Measurements from ENCODE around the gene LMBR1.
"Not testable (repeated sequence)": the region's sequence is repeated elsewhere in the genome, so short reads cannot be mapped to it uniquely, and the experiment has no call there.

LMBR1 gene

GRCh38 chr7:156903232-156903909 lies 10.4 kb upstream of the LMBR1 start:
- DNase-seq = no peak

DNA sequence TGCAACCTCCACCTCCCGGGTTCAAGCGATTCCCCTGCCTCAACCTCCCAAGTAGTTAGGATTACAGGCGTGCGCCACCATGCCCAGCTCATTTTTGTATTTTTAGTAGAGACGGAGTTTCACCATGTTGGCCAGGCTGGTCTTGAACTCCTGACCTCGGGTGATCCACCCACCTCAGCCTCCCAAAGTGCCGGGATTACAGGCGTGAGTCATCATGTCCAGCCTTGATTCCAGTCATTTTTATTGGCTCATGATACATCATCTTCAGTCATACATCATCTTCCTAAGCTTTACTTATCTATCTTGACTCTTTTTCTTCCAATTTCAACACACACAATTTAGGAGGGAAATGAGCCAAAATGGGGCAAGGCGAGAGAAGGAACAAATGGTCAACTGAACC lies 7.1 kb upstream of the LMBR1 start:
- DNase-seq = not testable (repeated sequence)

DNA sequence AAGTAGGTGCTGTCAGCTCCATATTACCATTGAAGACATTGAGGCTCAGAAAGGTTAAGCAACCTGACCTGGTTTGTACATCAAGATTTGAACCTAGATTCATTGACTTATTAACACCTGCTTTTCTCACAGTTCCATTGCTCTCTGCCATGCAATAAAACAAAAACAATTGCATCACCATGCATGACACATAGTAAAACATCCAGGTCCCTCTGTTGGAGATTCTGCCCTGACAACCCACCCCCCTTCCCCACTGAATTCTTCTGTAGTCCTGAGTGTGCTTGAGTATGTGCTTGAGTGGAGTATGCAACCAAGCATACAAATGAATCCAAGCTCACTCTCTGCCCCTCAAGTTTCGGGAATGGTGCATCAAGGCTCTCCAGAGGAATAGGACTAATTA lies 6.0 kb upstream of the LMBR1 start:
- no peak for DNase-seq

DNA sequence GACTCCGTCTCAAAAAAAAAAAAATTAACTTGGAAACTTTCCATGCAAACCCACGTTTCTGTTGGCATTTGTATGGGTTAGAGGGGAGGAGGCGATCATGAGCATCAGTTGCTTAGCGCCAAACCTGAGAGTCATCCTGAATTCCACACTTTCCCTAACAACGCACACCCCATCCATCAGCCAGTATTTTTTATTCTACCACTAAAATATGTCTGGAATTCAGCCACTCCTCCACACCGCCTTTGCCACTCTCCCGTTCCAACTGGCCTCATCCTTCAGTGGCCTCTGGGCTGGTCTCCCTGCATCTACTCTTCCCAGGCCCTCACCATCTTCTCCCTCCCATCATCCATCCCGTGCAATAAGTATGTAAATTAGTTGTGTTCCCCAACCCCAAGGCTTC lies 4.7 kb upstream of the LMBR1 start:
- DNase-seq = no peak

GRCh38 chr7:156896388-156897022 lies 3.5 kb upstream of the LMBR1 start:
- no peak for DNase-seq

DNA sequence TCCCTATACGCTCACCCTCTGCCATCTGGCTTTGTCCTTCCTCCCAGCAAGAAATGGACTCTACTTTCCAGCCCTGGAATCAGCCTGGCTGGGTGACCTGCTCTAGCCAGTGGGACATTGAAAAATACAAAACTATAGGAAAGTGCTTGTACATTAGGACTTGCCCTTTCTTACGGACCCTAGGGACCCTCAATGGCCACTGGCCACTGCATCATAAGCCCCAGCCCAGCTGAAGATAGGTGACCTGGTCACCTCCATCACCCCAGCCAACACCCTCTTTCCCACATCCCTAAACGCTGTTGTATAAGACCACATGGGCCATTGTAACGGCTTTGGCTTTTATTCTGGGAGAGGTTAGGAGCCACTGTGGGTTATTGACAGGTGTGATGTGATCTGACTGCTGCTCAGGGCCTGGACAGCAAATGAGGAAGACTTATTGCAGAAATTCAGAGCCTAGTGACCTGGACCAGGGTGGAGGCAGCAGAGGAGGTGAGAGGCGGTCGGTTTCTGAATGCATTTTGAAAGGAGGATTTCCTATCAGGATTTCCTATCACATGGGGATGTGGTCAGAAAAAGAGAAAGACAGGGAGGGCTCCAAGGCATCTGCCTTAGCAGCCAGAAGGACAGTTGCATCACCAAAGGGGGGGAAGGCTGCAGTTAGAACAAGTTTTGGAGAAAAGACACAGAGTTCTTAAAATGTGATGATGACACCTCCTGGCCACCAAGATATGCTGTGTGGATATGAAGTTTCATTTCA lies 2.2 kb upstream of the LMBR1 start:
- no peak for DNase-seq

DNA sequence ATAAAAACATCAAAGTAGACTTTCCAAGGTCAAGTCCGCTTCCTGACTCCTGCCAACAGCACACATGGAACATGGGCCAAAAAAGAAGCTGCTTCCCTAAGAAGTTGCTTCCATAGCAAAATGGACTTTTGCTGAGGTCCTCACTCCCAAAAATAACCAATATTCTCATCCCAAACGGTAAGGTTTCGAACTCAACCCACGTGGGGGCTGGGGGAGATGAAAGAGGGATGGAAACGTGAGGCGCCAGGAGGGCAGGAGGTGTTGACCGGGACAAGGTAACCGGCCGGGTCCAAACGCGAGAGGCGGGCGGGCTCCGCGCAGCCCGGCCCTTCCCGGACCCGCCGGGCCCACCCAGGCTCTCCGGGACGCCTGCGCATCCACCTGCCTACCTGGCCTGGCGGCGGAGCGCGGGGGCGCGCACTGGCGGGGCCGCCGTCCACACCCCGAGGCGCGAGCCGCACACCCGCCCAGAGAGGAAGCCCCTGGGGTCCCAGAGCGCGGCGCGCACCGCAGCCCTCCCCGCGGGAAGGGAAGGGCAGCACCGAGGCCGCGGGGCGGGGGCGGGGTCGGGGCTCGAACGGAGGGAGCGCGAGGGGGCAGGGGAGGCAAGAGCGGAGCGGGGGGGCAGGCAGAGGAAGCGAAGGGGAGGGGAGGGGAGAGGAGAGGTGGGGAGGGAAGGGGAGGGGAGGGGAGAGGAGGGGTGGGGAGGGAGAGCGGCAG lies 742 bp downstream of the LMBR1 start:
- no peak for DNase-seq

GRCh38 chr7:156889746-156890145 lies 3.2 kb downstream of the LMBR1 start:
- no peak for DNase-seq

DNA sequence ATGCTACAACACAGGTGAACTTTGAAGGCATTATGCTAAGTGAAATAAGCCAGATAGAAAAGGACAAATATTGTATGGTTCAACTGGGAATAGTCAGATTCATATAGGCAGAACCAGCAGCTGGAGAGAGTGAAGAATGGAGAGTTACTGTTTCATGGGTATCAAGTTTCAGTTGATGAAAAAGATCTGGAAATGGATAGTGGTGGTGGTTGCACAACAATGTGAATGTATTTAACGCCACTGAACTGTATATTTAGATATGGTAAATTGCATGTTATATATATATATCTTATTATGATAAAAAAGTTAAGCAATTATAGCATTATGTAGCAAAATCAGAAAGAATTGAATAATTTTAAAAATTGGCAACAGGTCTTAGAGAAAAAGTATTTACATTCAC lies 3.9 kb downstream of the LMBR1 start:
- no peak for DNase-seq

GRCh38 chr7:156886020-156886795 lies 6.8 kb downstream of the LMBR1 start:
- DNase-seq = no peak

DNA sequence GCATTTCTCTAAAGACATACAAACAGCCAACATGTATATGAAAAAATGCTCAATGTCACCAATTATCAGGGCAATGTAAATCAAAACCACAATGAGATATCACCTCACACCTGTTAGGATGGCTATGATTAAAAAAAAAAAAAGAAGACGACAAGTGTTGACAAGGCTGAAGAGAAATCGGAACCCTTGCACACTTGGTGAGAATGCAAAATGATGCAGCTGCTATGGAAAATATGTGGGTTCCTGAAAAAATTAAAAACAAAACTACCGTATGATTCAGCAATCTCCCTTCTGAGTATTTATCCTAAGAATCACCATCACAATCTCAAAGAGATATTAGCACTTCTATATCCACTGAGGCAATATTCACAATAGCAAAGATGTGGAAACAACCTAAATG lies 11.3 kb downstream of the LMBR1 start:
- DNase-seq = no peak

DNA sequence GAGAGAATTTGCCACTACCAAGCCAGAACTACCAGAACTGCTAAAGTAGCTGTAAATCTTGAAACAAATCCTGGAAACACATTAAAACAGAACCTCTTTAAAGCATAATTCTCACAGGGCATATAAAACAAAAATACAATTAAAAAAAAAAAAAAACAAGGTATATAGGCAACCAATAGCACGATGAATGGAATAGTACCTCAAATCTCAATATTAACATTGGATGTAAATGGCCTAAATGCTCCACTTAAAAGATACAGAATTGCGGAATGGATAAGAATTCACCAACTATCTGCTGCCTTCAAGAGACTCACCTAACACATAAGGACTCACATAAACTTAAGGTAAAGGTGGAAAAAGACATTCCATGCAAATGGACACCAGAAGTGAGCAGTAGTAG lies 17.2 kb downstream of the LMBR1 start:
- no peak for DNase-seq

GRCh38 chr7:156868363-156868762 lies 24.6 kb downstream of the LMBR1 start:
- not testable (repeated sequence) for DNase-seq

GRCh38 chr7:156865493-156865892 lies 27.5 kb downstream of the LMBR1 start:
- DNase-seq = no peak

- DNase-seq = not testable (repeated sequence)
Observed at GRCh38 chr7:156862022-156862421, 31.0 kb downstream of the LMBR1 start.

- DNase-seq = no peak
Observed at GRCh38 chr7:156861212-156861611, 31.8 kb downstream of the LMBR1 start.

DNA sequence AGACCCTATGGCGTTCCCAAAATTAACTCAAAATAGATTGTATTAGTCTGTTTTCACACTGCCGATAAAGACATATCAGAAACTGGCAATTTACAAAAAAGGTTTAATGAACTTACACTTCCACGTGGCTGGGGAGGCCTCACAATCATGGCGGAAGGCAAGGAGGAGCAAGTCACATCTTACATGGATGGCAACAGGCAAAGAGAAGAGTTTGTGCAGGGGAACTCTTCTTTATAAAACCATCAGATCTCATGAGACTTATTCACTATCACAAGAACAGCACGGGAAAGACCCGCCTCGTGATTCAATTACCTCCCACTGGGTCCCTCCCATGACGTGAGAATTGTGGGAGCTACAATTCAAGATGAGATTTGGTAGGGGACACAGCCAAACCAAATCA lies 32.9 kb downstream of the LMBR1 start:
- DNase-seq = not testable (repeated sequence)

DNA sequence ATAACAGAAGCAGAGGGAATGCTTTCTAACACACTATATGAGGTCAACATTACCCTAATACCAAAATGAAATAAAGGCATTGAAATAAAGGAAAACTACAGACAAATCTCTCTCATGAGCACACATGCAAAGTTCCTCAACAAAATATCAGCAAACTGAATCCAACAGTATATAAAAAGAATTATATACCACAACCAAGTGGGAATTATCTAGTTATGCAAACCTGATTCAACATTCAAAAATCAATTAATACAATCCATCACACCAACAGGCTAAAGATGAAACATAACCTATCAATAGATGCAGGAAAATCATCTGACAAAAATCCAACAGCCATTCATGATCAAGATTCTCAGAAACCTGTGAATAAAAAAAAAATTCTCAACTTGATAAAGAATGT lies 34.5 kb downstream of the LMBR1 start:
- no peak for DNase-seq

DNA sequence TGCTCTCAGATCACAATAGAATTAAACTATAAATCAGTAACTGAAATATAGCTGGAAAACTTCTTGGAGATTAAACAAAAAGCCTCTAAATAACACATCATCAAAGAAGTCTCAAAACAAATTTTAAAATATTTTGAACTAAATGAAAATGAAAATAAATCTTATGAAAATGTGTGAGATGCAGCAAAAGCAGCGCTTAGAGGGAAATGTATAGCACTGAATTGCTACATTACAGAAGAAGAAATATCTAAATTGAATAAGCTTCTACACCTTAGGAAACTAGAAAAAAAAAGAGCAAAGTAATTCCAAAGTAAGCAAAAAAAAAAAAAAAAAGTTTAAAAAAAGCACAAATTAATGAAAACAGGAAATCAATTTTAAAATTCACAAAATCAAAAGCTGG lies 35.2 kb downstream of the LMBR1 start:
- no peak for DNase-seq

DNA sequence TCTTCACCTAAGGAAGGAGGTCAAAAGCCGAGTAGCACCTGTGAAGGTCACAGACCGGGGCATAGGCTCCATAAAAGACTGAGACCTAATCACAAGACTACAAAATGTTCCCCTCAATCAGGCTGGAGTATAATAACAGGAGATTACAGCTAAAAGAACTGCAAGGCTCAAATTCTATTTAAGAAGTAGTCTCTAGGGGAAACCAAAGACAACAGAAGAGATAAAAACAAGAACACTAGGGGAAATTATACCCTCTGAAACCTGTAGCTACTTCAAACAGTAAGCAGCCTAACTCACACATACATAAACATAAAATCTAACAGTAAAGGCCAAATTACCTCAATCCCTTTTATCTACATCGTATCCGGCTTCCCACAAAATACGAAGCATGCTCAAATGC lies 38.3 kb downstream of the LMBR1 start:
- no peak for DNase-seq

- no peak for DNase-seq
Observed at GRCh38 chr7:156848979-156849378, 44.0 kb downstream of the LMBR1 start.

GRCh38 chr7:156845379-156846101 lies 47.4 kb downstream of the LMBR1 start:
- DNase-seq = no peak
